Right renal pelvis (tissue), 4 donors: ENCODE results near the gene PRKCZ. TPM values are rescaled to one million over a fixed set of nuclear protein-coding genes. Genes with fewer than 3 reads are reported as not detected.

Source experiments
- DNase-seq, 4 donors: peaks; one replicate each; pipeline ENCODE4 v3.0.0-alpha.2; 2013; ENCODE audit warnings: low read depth in 4 of 4, low spot score in 3 of 4, missing footprints in 1 of 4
- polyA plus RNA-seq, 4 donors: library from polyadenylated mRNA; unstranded; fragments of 120-200 nt; gene quantifications; one replicate each; pipeline ENCODE4 v1.2.1, GENCODE V29; 2013; ENCODE audit not compliant: insufficient read length in 4 of 4

Gene PRKCZ
- polyA plus RNA-seq, 4 donors, result 32.8 to 37.0 (median 34.0) TPM

GRCh38 chr1:2215329-2215728, 165.1 kb downstream of the PRKCZ start:
- no peak for DNase-seq

- DNase-seq, result no peak
Measured at GRCh38 chr1:2215909-2216766, 165.9 kb downstream of the PRKCZ start.

- DNase-seq, result no peak
Measured at GRCh38 chr1:2216767-2217058, 166.5 kb downstream of the PRKCZ start.

GRCh38 chr1:2221271-2221670, 171.1 kb downstream of the PRKCZ start:
- no peak for DNase-seq

GRCh38 chr1:2224170-2224584, 174.0 kb downstream of the PRKCZ start:
- no peak for DNase-seq

GRCh38 chr1:2224631-2225428, 174.6 kb downstream of the PRKCZ start:
- DNase-seq, result no peak

GRCh38 chr1:2226525-2227345, 176.5 kb downstream of the PRKCZ start:
- no peak for DNase-seq

- DNase-seq, result peak; percentile 88 to 97 (median 94)
Measured at GRCh38 chr1:2227346-2228156, 177.3 kb downstream of the PRKCZ start.

- DNase-seq, result no peak
Measured at GRCh38 chr1:2228157-2228594, 178.0 kb downstream of the PRKCZ start, which contains the start of gene SKI. Gene SKI, plus strand, starts transcription at chr1:2228319. Its CDS starts 448 bp downstream, at chr1:2228767.

- DNase-seq, result no peak
Measured at GRCh38 chr1:2228694-2229036, 178.5 kb downstream of the PRKCZ start.

- DNase-seq, result no peak
Measured at GRCh38 chr1:2229037-2229864, 179.0 kb downstream of the PRKCZ start.

GRCh38 chr1:2229911-2230731, 179.9 kb downstream of the PRKCZ start:
- DNase-seq, result no peak

- no peak for DNase-seq
Measured at GRCh38 chr1:2230781-2231531, 180.7 kb downstream of the PRKCZ start.

- DNase-seq, result no peak
Measured at GRCh38 chr1:2231532-2232254, 181.5 kb downstream of the PRKCZ start.

GRCh38 chr1:2232255-2232915, 182.2 kb downstream of the PRKCZ start:
- no peak for DNase-seq

- DNase-seq, result no peak
Measured at GRCh38 chr1:2232916-2233438, 182.8 kb downstream of the PRKCZ start.
